Kidney epithelial cell (primary cell): Measurements from ENCODE around the gene MALL. TPM values are rescaled to one million over a fixed set of nuclear protein-coding genes. Genes with fewer than 3 reads are reported as not detected.
"Not testable (repeated sequence)": the region's sequence is repeated elsewhere in the genome, so short reads cannot be mapped to it uniquely, and the experiment has no call there.

ENCODE experiments used
- DNase-seq: peaks from one replicate; pipeline ENCODE4 v3.0.0-alpha.2; 2010; ENCODE audit warnings: low read depth
- H3K27me3 ChIP-seq: 2 replicates; pipeline ENCODE4 v1.6.0; 2011; ENCODE audit warnings: low read length; ENCODE audit not compliant: control insufficient read depth, insufficient read depth
- H3K36me3 ChIP-seq: 2 replicates; pipeline ENCODE4 v1.5.1; 2011; ENCODE audit warnings: low read length; ENCODE audit not compliant: control insufficient read depth, insufficient read depth
- H3K4me3 ChIP-seq: 2 replicates; pipeline ENCODE4 v1.5.1; 2011; ENCODE audit warnings: low read depth, mild to moderate bottlenecking, control low read depth, low read length
- CTCF ChIP-seq: IDR thresholded peaks from 2 replicates; pipeline ENCODE4 v1.5.1; 2011; ENCODE audit warnings: mild to moderate bottlenecking, moderate library complexity, low read length, control low read depth, inconsistent platforms; ENCODE audit not compliant: insufficient read depth, poor library complexity, severe bottlenecking
- total RNA-seq: library from RNA; depleted of rRNA; stranded (reverse); fragments of >200 nt; gene quantifications from 2 replicates; pipeline ENCODE4 v1.2.3, GENCODE V29; 2015

MALL gene
- total RNA-seq, 1 donor from 2014 or later: 6.1 TPM

GRCh38 chr2:110095994-110096633 is 19.5 kb downstream of the MALL start:
- H3K4me3 ChIP-seq: no peak overlapping the region
- H3K36me3 ChIP-seq: no peaks in the 10 kb centered on the region
- no peak for DNase-seq
- H3K27me3 ChIP-seq: no peaks in the 10 kb centered on the region
- TF ChIP-seq CTCF: no peak

GRCh38 chr2:110094884-110095534 is 20.6 kb downstream of the MALL start:
- H3K36me3 ChIP-seq, H3K4me3 ChIP-seq, DNase-seq, H3K27me3 ChIP-seq: not testable (repeated sequence)

- not testable (repeated sequence) for DNase-seq, H3K4me3 ChIP-seq, H3K27me3 ChIP-seq, H3K36me3 ChIP-seq
These were observed 21.7 kb downstream of the MALL start for GRCh38 chr2:110093924-110094323.

GRCh38 chr2:110090164-110090563 is 25.5 kb downstream of the MALL start:
- DNase-seq, H3K27me3 ChIP-seq, H3K4me3 ChIP-seq, H3K36me3 ChIP-seq: not testable (repeated sequence)

GRCh38 chr2:110083757-110084156 is 31.9 kb downstream of the MALL start:
- H3K27me3 ChIP-seq, H3K36me3 ChIP-seq, H3K4me3 ChIP-seq, DNase-seq: not testable (repeated sequence)

GRCh38 chr2:110083162-110083561 is 32.5 kb downstream of the MALL start:
- H3K36me3 ChIP-seq, H3K27me3 ChIP-seq, DNase-seq, H3K4me3 ChIP-seq: not testable (repeated sequence)

GRCh38 chr2:110078104-110078503 is 37.5 kb downstream of the MALL start:
- DNase-seq, H3K4me3 ChIP-seq, H3K27me3 ChIP-seq, H3K36me3 ChIP-seq: not testable (repeated sequence)

- not testable (repeated sequence) for H3K4me3 ChIP-seq, DNase-seq, H3K36me3 ChIP-seq, H3K27me3 ChIP-seq
These were observed 39.7 kb downstream of the MALL start for GRCh38 chr2:110075896-110076295.

- H3K36me3 ChIP-seq, H3K4me3 ChIP-seq, DNase-seq, H3K27me3 ChIP-seq: not testable (repeated sequence)
These were observed 45.8 kb downstream of the MALL start for GRCh38 chr2:110069869-110070268.

- not testable (repeated sequence) for H3K27me3 ChIP-seq, H3K36me3 ChIP-seq, DNase-seq, H3K4me3 ChIP-seq
These were observed 47.5 kb downstream of the MALL start for GRCh38 chr2:110068153-110068552.

GRCh38 chr2:110062332-110062731 is 53.3 kb downstream of the MALL start:
- DNase-seq, H3K27me3 ChIP-seq, H3K36me3 ChIP-seq, H3K4me3 ChIP-seq: not testable (repeated sequence)

GRCh38 chr2:110060550-110060949 is 55.1 kb downstream of the MALL start:
- not testable (repeated sequence) for H3K36me3 ChIP-seq, DNase-seq, H3K27me3 ChIP-seq, H3K4me3 ChIP-seq

GRCh38 chr2:110059694-110060358 is 55.8 kb downstream of the MALL start:
- not testable (repeated sequence) for H3K36me3 ChIP-seq, H3K4me3 ChIP-seq, H3K27me3 ChIP-seq, DNase-seq
